ENCODE results near the gene ELOVL7.

- TF ChIP-seq EZH2phosphoT487 (IDR thresholded peaks at IDR 0.05; ENCODE audit: low read depth, severe bottlenecking, unreplicated experiment) = no peak
- no peak for TF ChIP-seq CTCF (IDR thresholded peaks at IDR 0.05; ENCODE audit: poor library complexity)
- TF ChIP-seq EZH2 (IDR thresholded peaks at IDR 0.05; ENCODE audit: borderline replicate concordance) = no peak
These were observed 103.7 kb downstream of the ELOVL7 start for GRCh38 chr5:60740322-60740721.

All from hepatocyte (in vitro differentiated cells).